Nephron (organoid): ENCODE data around the gene DMWD.

Source experiments
- H3K27ac Mint-ChIP-seq, 3 experiments: 2 replicates each; pipeline ENCODE4 v1.8.0; 2020; ENCODE audit warnings: mixed read lengths in 3 of 3, mild to moderate bottlenecking in 2 of 3, moderate library complexity in 1 of 3
- H3K27me3 Mint-ChIP-seq: 2 replicates; pipeline ENCODE4 v1.8.0; 2021; ENCODE audit warnings: low read depth, mild to moderate bottlenecking, moderate library complexity, mixed read lengths
- H3K36me3 Mint-ChIP-seq: 2 replicates; pipeline ENCODE4 v1.8.0; 2020; ENCODE audit warnings: low read depth, mixed read lengths
- H3K4me1 Mint-ChIP-seq: 2 replicates; pipeline ENCODE4 v1.8.0; 2020; ENCODE audit warnings: mixed read lengths
- H3K4me3 Mint-ChIP-seq, 3 experiments: 2 replicates each; pipeline ENCODE4 v1.8.0; 2020; ENCODE audit warnings: mild to moderate bottlenecking in 3 of 3, mixed read lengths in 3 of 3, moderate library complexity in 2 of 3
- H3K9me3 Mint-ChIP-seq: 2 replicates; pipeline ENCODE4 v1.8.0; 2020; ENCODE audit warnings: mixed read lengths
- CTCF ChIP-seq, 3 experiments: fragments of 200-600 bp; sonication (generic); IDR thresholded peaks; one replicate each; pipeline ENCODE4 v1.5.0; 2021; ENCODE audit warnings: antibody characterized with exemption in 3 of 3; ENCODE audit not compliant: unreplicated experiment in 3 of 3

Gene DMWD

GRCh38 chr19:45768984-45769782 lies 23.5 kb downstream of the DMWD start, which contains the start of gene SIX5:
Gene SIX5, minus strand, starts transcription at chr19:45769252. Its CDS starts 408 bp downstream, at chr19:45768844.
- H3K27me3 Mint-ChIP-seq = no peaks in the 10 kb centered on the region
- peaks cover 11% of the 10 kb centered on the region for H3K36me3 Mint-ChIP-seq
- no peaks in the 10 kb centered on the region for H3K9me3 Mint-ChIP-seq
- peak within 1 kb of the TSS; percentile 97 to 99 (median 99) for H3K27ac Mint-ChIP-seq
- H3K4me1 Mint-ChIP-seq = peaks cover 23% of the 10 kb centered on the region
- H3K4me3 Mint-ChIP-seq = peak within 1 kb of the TSS; percentile 98 to 100 (median 98)
- TF ChIP-seq CTCF (IDR thresholded peaks at IDR 0.05; ENCODE audit: unreplicated experiment in 3 of 3) = no peak

- H3K9me3 Mint-ChIP-seq = no peaks in the 10 kb centered on the region
- peaks cover 23% of the 10 kb centered on the region for H3K4me1 Mint-ChIP-seq
- no peak for TF ChIP-seq CTCF (IDR thresholded peaks at IDR 0.05; ENCODE audit: unreplicated experiment in 3 of 3)
- no peaks in the 10 kb centered on the region for H3K27me3 Mint-ChIP-seq
- peak overlapping the region; percentile 97 to 99 (median 99) for H3K27ac Mint-ChIP-seq
- peak overlapping the region; percentile 95 to 100 (median 98) for H3K4me3 Mint-ChIP-seq
- H3K36me3 Mint-ChIP-seq = peaks cover 11% of the 10 kb centered on the region
These were observed 24.0 kb downstream of the DMWD start for GRCh38 chr19:45768655-45768983.

GRCh38 chr19:45767881-45768654 lies 24.6 kb downstream of the DMWD start:
- H3K9me3 Mint-ChIP-seq = no peaks in the 10 kb centered on the region
- H3K4me3 Mint-ChIP-seq = peak overlapping the region; percentile 89 to 98 (median 96)
- H3K4me1 Mint-ChIP-seq = peaks cover 18% of the 10 kb centered on the region
- peak overlapping the region; percentile 91 to 99 (median 96) for H3K27ac Mint-ChIP-seq
- H3K36me3 Mint-ChIP-seq = peaks cover 7% of the 10 kb centered on the region
- no peaks in the 10 kb centered on the region for H3K27me3 Mint-ChIP-seq
- no peak for TF ChIP-seq CTCF (IDR thresholded peaks at IDR 0.05; ENCODE audit: unreplicated experiment in 3 of 3)

- peaks cover 5% of the 10 kb centered on the region for H3K36me3 Mint-ChIP-seq
These were observed 25.2 kb downstream of the DMWD start for GRCh38 chr19:45767410-45767880.

GRCh38 chr19:45766869-45767346 lies 25.7 kb downstream of the DMWD start:
- peak overlapping the region; percentile 89 to 98 (median 96) for H3K4me3 Mint-ChIP-seq
- H3K36me3 Mint-ChIP-seq = no peaks in the 10 kb centered on the region
- no peaks in the 10 kb centered on the region for H3K9me3 Mint-ChIP-seq
- H3K27ac Mint-ChIP-seq = peak overlapping the region; percentile 96 to 98 (median 97)
- H3K27me3 Mint-ChIP-seq = peaks cover 4% of the 10 kb centered on the region
- TF ChIP-seq CTCF (IDR thresholded peaks at IDR 0.05; ENCODE audit: unreplicated experiment in 3 of 3) = no peak
- peaks cover 10% of the 10 kb centered on the region for H3K4me1 Mint-ChIP-seq

More at GRCh38 chr19:45767410-45767880, 25.2 kb downstream of the DMWD start:
- Mint-ChIP-seq H3K4me3 (peak overlapping the region; percentile 89 to 98 (median 96)), H3K9me3 (no peaks in the 10 kb centered on the region), H3K27ac (peak overlapping the region; percentile 96 to 98 (median 97)), H3K4me1 (peaks cover 15% of the 10 kb centered on the region), H3K27me3 (no peaks in the 10 kb centered on the region)
- no peak for TF ChIP-seq CTCF (IDR thresholded peaks at IDR 0.05; ENCODE audit: unreplicated experiment in 3 of 3)
